Measurements from ENCODE around the gene RABEPK.
"Not testable (repeated sequence)": the region's sequence is repeated elsewhere in the genome, so short reads cannot be mapped to it uniquely, and the experiment has no call there.

The RABEPK gene

GRCh38 chr9:125254231-125254630 lies 53.9 kb downstream of the RABEPK start:
- no peak for DNase-seq

GRCh38 chr9:125255781-125256391 lies 55.5 kb downstream of the RABEPK start:
- peak in 2 of 3 experiments; percentile 19 to 60 for DNase-seq

GRCh38 chr9:125258160-125258785 lies 57.9 kb downstream of the RABEPK start:
- no peak for DNase-seq

GRCh38 chr9:125258832-125259534 lies 58.6 kb downstream of the RABEPK start:
- DNase-seq = no peak

GRCh38 chr9:125260561-125260960 lies 60.2 kb downstream of the RABEPK start:
- DNase-seq = no peak

- peak; percentile 81 to 95 (median 94) for DNase-seq
Observed at GRCh38 chr9:125261501-125262293, 61.4 kb downstream of the RABEPK start, which contains the start of gene GAPVD1. Gene GAPVD1, plus strand, starts transcription at chr9:125261826. Its CDS starts 37,096 bp downstream, at chr9:125298922.

GRCh38 chr9:125262294-125262991 lies 62.1 kb downstream of the RABEPK start:
- peak in 1 of 3 experiments; percentile 77 for DNase-seq

GRCh38 chr9:125264068-125264467 lies 63.7 kb downstream of the RABEPK start:
- not testable (repeated sequence) for DNase-seq

GRCh38 chr9:125268394-125269013 lies 68.2 kb downstream of the RABEPK start:
- DNase-seq = no peak

GRCh38 chr9:125269014-125269397 lies 68.7 kb downstream of the RABEPK start:
- DNase-seq = no peak

- no peak for DNase-seq
Observed at GRCh38 chr9:125271081-125271480, 70.7 kb downstream of the RABEPK start.

- no peak for DNase-seq
Observed at GRCh38 chr9:125272697-125273096, 72.4 kb downstream of the RABEPK start.

GRCh38 chr9:125276771-125277170 lies 76.4 kb downstream of the RABEPK start:
- DNase-seq = peak in 1 of 3 experiments; percentile 27

- no peak for DNase-seq
Observed at GRCh38 chr9:125277411-125277810, 77.1 kb downstream of the RABEPK start.

- no peak for DNase-seq
Observed at GRCh38 chr9:125280945-125281344, 80.6 kb downstream of the RABEPK start.

Measured in NCI-H1417 (cell line).